GM12874 (cell line): Measurements from ENCODE around the gene LUC7L3.

Experiments used
- CTCF ChIP-seq: IDR thresholded peaks from 2 replicates; pipeline ENCODE4 v1.5.1; 2011; ENCODE audit warnings: low read depth, mild to moderate bottlenecking, control low read depth, low read length, moderate library complexity; ENCODE audit not compliant: insufficient read depth

Gene LUC7L3

GRCh38 chr17:50762177-50762576 lies 42.8 kb downstream of the LUC7L3 start:
- TF ChIP-seq CTCF, result no peak

GRCh38 chr17:50763716-50764475 lies 44.5 kb downstream of the LUC7L3 start:
- TF ChIP-seq CTCF, result no peak

DNA sequence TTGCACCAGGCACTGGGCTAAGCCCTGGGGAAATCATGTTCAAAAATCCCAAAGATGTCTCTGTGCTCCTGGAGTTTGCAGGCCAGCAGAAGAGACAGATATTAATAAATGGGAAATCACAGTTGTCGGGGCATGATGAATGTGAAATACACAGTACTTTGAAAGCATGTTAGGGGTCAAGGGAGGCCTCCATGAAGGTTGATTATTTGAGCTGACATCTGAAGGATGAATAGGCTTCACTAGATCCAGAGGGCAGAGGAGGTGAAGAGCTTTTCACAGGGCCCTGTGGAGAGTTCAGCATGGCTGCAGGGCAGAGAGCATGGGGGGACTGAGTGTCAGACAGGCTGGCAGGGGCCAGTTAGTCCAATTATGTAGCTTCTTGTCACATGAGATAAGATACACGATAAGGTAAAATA lies 45.3 kb downstream of the LUC7L3 start:
- TF ChIP-seq CTCF, result no peak

GRCh38 chr17:50765454-50766221 lies 46.2 kb downstream of the LUC7L3 start:
- no peak for TF ChIP-seq CTCF

DNA sequence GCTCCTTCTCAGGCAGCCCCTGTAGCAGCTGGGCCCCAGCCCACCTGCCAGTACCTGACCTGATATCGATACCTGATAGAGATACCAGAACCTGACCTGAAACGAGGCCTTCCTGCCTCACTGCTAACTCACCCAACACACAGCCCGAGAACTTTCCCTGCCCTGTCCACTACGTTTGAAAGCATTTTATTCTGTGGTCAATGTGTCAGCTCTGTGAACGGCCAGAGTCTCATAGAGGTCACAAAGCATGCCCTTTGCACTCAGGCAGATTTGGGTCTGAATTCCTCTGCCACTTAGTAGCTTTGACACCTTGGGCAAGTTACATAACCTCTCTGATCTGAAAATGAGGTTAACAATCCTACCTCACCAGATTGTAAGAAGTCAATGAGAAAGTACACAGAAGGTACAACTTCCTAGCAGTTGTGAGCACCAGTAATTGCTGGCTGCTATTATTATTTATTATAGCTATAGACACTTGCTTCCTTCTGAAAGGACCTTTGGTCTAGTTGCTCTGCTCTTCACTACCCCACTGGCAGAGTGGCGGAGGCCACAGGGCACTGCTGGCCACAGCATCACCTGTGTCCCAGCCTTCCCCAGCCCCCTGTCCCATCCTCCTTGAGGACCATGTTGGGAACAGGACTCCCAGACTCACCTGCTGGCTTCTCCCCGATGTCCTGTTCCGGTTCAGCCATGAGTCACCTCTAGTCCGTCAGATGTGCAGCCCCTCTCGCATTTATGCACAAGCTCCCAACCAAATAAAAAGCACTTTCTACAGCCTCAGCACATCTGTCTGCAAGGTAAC lies 47.0 kb downstream of the LUC7L3 start:
- TF ChIP-seq CTCF, result no peak

DNA sequence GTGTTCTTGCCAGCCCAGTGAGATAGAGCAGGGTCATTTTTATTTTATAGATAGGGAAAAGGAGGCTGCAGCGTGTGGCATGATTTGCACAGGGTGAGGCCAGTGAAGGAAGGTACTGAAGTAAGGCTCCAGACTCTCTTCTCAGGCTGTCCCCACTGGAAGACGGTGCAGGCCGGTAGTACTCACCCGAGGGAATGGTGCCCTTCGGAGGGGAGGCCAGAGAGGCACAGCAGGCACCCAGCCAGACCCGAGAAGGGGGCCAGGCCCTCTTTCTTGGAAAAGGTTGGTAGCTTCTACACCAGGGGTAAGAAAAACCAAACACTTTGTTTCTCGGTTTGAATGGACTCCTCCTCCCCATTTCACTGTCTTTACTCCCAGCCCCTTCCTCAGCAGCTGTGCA lies 47.6 kb downstream of the LUC7L3 start:
- TF ChIP-seq CTCF, result no peak

DNA sequence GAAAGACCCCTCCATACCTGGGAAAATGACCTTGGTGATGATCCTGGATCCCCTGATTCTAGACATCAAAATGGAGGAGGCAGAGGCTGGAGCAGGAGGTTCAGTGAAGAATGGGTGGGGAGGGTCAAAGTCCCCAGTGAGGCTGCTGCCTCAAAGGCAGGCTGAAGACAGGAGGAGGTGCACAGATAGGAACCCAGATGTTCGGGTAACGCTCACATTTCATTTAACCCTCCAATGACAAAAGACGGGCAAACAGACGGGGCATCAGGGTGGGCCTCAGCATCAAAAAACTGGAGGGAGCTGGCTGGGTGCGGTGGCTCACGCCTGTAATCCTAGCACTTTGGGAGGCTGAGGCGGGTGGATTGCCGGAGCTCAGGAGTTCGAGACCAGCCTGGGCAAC lies 48.0 kb downstream of the LUC7L3 start, which contains the start of gene ANKRD40CL:
Gene ANKRD40CL (minus strand): TSS at position 73 of the 400 bp plus-strand sequence. CDS start 605 bp downstream, outside the sequence.
- no peak for TF ChIP-seq CTCF
